Coronary artery (tissue), 2 donors: ENCODE results near the gene PLEKHH2.
"Not testable (repeated sequence)": the region's sequence is repeated elsewhere in the genome, so short reads cannot be mapped to it uniquely, and the experiment has no call there.

Experiments
- DNase-seq: peaks from one replicate; pipeline ENCODE4 v3.0.0-alpha.2; 2017; ENCODE audit warnings: low spot score
- H3K27ac ChIP-seq, 2 donors: fragments of 200-600 bp; sonication (generic); one replicate each; pipeline ENCODE4 v1.5.1; 2016 to 2019
- H3K4me3 ChIP-seq: fragments of 200-600 bp; sonication (generic); 2 replicates; pipeline ENCODE4 v1.5.1; 2016; ENCODE audit warnings: mild to moderate bottlenecking, moderate library complexity
- TF ChIP-seq, protein P1 (sequence below): fragments of 200-600 bp; sonication (generic); IDR thresholded peaks from one replicate; pipeline ENCODE4 v1.5.1; 2019; ENCODE audit warnings: antibody characterized with exemption

Gene PLEKHH2

GRCh38 chr2:43718530-43719124 lies 81.6 kb downstream of the PLEKHH2 start:
- TF ChIP-seq, protein P1, sequence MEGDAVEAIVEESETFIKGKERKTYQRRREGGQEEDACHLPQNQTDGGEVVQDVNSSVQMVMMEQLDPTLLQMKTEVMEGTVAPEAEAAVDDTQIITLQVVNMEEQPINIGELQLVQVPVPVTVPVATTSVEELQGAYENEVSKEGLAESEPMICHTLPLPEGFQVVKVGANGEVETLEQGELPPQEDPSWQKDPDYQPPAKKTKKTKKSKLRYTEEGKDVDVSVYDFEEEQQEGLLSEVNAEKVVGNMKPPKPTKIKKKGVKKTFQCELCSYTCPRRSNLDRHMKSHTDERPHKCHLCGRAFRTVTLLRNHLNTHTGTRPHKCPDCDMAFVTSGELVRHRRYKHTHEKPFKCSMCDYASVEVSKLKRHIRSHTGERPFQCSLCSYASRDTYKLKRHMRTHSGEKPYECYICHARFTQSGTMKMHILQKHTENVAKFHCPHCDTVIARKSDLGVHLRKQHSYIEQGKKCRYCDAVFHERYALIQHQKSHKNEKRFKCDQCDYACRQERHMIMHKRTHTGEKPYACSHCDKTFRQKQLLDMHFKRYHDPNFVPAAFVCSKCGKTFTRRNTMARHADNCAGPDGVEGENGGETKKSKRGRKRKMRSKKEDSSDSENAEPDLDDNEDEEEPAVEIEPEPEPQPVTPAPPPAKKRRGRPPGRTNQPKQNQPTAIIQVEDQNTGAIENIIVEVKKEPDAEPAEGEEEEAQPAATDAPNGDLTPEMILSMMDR, result no peak
- DNase-seq, result no peak
- Histone ChIP-seq H3K4me3 (no peak overlapping the region), H3K27ac (no peak overlapping the region)

DNA sequence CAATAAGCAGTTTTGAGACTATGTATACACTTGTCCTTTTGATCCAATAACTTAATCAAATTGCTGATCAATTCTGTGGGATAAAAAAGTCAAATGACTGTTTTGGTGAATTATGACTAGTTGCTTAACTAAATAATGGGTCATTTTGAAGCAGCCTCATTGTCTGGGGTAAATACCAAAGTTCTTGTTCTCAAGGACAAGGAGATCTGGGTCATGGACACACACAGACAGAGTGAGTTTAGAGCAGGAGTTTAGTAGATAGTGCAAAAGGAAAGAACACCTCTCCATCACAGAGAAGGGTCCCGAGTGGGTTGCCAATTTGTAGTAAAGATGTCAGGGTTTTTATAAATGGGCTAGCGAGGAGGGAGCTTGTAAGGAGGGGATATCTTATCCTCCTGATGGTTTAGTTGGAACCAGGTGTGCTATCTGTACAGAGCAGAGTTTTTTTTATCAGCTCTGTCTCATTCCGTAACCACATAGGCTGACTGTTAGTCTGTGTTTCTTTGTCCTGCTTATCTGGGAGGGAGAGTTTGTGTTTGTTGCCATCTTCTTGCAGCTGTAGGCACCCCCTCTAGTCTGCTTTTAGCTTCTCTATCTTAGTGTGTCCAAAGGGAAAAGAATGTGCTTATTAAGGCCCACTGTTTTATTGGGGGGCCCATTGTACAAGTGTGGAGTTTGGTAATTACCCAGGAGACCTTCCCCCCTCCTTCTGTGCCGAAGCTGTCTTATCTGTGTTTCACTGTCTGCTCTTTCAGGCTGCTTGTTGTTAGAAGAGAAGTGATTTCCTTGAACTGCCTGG lies 87.9 kb downstream of the PLEKHH2 start:
- TF ChIP-seq, protein P1, result no peak
- H3K27ac ChIP-seq, result no peak overlapping the region
- H3K4me3 ChIP-seq, result no peak overlapping the region
- no peak for DNase-seq

DNA sequence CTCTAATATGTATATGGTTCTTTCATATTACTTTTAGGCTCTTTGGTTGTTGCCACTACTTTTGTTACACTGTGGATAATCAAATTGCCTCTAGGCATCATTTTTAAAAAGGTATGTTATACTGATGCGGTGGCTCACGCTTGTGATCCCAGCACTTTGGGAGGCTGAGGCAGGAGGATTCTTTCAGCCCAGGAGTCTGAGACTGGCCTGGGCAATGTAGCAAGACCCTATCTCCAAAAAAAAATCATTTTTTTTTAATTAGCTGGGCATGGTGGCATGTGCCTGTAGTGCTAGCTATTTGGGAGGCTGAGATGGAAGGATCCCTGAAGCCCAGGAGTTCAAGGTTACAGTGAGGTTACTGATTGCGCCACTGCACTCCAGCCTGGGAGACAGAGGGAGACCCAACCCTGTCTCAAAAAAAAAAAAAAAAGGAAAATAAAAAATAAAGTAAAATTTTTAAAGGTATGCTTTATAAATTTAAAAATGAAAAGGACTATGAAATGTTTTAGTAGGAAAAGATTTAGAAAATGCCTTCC lies 88.7 kb downstream of the PLEKHH2 start:
- H3K27ac ChIP-seq, result no peak overlapping the region
- no peak overlapping the region for H3K4me3 ChIP-seq
- DNase-seq, result no peak
- TF ChIP-seq, protein P1, result no peak

DNA sequence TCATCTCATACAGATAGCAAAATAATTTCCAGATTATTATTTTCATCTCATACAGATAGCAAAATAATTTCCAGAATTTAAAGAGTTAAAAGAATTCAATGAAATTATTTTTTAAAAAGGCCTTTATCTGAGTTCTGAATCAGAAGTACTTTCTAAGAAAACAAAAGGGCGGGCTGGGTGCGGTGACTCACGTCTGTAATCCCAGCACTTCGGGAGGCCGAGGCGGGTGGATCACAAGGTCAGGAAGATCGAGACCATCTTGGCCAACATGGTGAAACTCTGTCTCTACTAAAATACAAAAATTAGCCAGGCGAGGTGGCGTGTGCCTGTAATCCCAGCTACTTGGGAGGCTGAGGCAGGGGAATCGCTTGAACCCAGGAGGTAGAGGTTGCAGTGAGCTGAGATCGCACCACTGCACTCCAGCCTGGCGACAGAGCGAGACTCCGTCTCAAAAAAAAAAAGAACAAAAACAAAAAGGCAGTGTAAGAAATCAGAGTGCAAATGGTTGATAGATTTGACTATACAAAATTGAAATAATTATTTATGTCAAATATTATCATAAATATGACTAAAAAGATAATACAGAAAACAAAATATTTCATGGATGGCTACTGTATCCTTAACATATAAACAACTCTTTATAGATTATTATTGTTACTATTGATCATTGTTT lies 90.0 kb downstream of the PLEKHH2 start:
- not testable (repeated sequence) for H3K4me3 ChIP-seq, DNase-seq, H3K27ac ChIP-seq

DNA sequence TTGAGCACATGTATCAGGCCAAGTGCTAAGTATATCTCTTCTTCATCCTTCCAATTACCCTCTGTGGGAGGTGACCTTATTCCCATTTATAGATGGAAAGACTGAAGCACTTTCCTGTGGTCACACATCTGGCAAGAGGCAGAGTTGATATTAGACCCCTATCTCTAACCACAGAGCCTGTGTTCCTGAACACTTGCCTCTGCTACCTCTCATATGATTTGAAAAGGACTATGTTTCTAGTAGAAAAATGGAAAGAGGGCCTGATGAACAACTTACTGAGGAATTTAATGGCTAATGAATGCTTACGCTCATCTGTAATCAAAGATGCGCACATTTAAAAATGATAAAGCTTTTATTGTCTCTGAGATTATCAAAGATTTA lies 90.6 kb downstream of the PLEKHH2 start:
- no peak for DNase-seq
- Histone ChIP-seq H3K27ac (no peak overlapping the region), H3K4me3 (no peak overlapping the region)
- TF ChIP-seq, protein P1, result no peak

GRCh38 chr2:43729491-43730174 lies 92.6 kb downstream of the PLEKHH2 start:
- TF ChIP-seq, protein P1, result no peak
- H3K27ac ChIP-seq, result no peak overlapping the region
- H3K4me3 ChIP-seq, result no peak overlapping the region
- no peak for DNase-seq

DNA sequence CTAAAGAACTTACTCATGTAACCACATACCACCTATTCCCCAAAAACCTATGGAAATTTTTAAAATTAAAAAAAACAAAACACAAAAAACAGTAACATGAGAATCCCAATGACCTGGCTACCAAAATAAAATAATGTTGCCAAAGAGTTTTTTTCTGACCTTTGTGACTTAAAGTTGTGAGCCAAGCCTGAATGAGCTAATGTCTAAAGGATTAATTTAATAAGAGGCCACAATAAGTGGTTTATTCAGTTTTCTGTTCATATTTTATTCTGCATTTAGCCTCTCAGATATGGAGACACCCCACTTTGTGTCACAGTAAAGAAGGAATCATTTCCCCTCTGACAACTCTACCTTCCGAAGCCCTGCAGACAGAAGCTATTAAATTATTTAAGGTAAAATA lies 94.2 kb downstream of the PLEKHH2 start:
- TF ChIP-seq, protein P1, result no peak
- H3K4me3 ChIP-seq, result no peak overlapping the region
- no peak for DNase-seq
- no peak overlapping the region for H3K27ac ChIP-seq
